Sigmoid colon (tissue), 7 donors: ENCODE data around the gene MYO1A. TPM values are rescaled to one million over a fixed set of nuclear protein-coding genes. Genes with fewer than 3 reads are reported as not detected.

Source experiments
- DNase-seq: peaks from one replicate; pipeline ENCODE4 v3.0.0-alpha.2; 2019
- H3K27ac ChIP-seq, 4 donors: fragments of 200-600 bp; sonication (generic); one replicate each; pipeline ENCODE4 v1.5.1; 2016 to 2019; ENCODE audit warnings: mild to moderate bottlenecking in 1 of 4
- H3K27me3 ChIP-seq, 3 donors: fragments of 200-600 bp; sonication (generic); one replicate each; pipeline ENCODE4 v1.5.1; 2019; ENCODE audit warnings: mild to moderate bottlenecking in 1 of 3
- H3K36me3 ChIP-seq, 4 donors: fragments of 200-600 bp; sonication (generic); one replicate each; pipeline ENCODE4 v1.5.1; 2016 to 2019
- H3K4me1 ChIP-seq, 4 donors: fragments of 200-600 bp; sonication (generic); one replicate each; pipeline ENCODE4 v1.5.1; 2017 to 2019
- H3K4me3 ChIP-seq, 4 donors: fragments of 200-600 bp; sonication (generic); one replicate each; pipeline ENCODE4 v1.5.1; 2017 to 2019; ENCODE audit warnings: mild to moderate bottlenecking in 2 of 4, moderate library complexity in 1 of 4
- H3K9me3 ChIP-seq, 4 donors: fragments of 200-600 bp in 3 of 4; sonication (generic) in 3 of 4; one replicate each; pipeline versions ENCODE4 v1.5.1 to v1.6.1; 2013 to 2019
- EP300 ChIP-seq, 4 donors: sonication (generic); formaldehyde crosslinking; IDR thresholded peaks; one replicate each; pipeline ENCODE4 v1.6.1; 2017; ENCODE audit warnings: antibody characterized with exemption in 4 of 4
- POLR2A ChIP-seq, 2 donors: fragments of 450-650 bp; IDR thresholded peaks; one replicate each; pipeline ENCODE4 v1.6.1; 2016; ENCODE audit warnings: antibody characterized with exemption in 2 of 2, mild to moderate bottlenecking in 2 of 2, moderate library complexity in 2 of 2
- POLR2AphosphoS5 ChIP-seq, 4 donors: sonication (generic); formaldehyde crosslinking; IDR thresholded peaks; one replicate each; pipeline ENCODE4 v1.6.1; 2017; ENCODE audit warnings: antibody characterized with exemption in 4 of 4
- WGBS, 2 donors: extraction: QIAGEN DNeasy Blood & Tissue Kit; methylation state at CpG; one replicate each; pipeline ENCODE4 v1.1.7; 2013; 5-methylcytosine and 5-hydroxymethylcytosine counted together
- intact Hi-C: fragments of 100-400 bp; cut with DNase I; formaldehyde crosslinking; loops from one replicate; pipeline ENCODE4 v1.15.1; 2023
- polyA plus RNA-seq, 3 donors: library from polyadenylated mRNA; stranded (reverse); fragments of 200-250 nt; gene quantifications; one replicate each; pipeline ENCODE4 v1.2.3, GENCODE V29; 2013
- total RNA-seq, 4 donors: library from RNA; depleted of rRNA; stranded (reverse); fragments of >200 nt; gene quantifications; one replicate each; pipeline ENCODE4 v1.1.0, GENCODE V29; 2016
- TF ChIP-seq, protein P1 (sequence below), 4 experiments: fragments of 450-650 bp in 3 of 4; fragments of 200-600 bp in 1 of 4; IDR thresholded peaks; one replicate each; pipeline ENCODE4 v1.5.1; 2016 to 2019; ENCODE audit warnings: antibody characterized with exemption in 4 of 4, mild to moderate bottlenecking in 3 of 4, moderate library complexity in 2 of 4
- donor health status: healthy with polysubstance abuse.
- donor health status: Bipolar disorder and iron deficiency.
- donor health status: healthy.

Gene MYO1A
- total and polyA plus RNA-seq, 7 donors, result 0.71 to 112 (median 7.2) TPM

DNA sequence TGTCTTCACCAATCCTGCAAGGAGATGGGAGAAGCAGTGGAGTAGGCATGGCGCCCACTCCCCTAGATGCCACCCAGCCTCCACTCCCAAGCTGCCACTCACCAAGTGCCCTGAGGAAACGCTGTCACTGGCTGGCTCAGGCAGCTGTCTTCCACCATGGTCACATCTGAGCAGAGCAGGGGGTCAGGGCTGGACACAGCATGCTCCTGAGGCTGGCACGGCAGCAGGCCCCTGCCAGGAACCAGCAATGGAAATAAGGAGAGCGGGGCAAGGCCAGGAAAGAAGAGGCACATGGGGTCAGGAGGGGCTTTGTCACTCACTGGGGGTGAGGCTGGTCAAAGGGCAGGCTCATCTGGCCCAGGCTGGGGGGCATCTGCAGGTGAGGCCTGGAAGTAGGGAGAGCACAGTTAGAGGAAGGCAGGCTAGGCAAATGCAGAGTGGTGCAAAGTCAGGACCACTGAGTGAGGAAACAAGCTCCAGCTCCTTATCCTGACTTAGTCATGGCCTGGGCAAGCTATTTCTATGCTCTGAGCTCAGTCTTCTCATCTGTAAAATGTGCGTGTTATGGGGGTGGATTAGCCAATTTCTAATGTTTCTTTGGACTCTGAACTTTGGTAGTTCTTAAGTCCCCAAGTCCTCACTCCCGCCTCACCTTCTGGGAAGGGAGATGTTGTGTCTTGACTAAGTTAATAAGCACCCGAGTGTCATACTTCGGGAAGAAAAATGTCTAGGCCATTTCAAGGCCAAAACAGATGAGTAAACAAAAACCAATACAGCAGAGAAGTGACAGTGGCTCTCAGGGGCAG lies 47.0 kb upstream of the MYO1A start:
- DNase-seq, result no peak
- H3K27ac ChIP-seq, result peak overlapping the region in 2 of 4 donors; percentile 25 to 39
- intact Hi-C loops, result no loop called here

DNA sequence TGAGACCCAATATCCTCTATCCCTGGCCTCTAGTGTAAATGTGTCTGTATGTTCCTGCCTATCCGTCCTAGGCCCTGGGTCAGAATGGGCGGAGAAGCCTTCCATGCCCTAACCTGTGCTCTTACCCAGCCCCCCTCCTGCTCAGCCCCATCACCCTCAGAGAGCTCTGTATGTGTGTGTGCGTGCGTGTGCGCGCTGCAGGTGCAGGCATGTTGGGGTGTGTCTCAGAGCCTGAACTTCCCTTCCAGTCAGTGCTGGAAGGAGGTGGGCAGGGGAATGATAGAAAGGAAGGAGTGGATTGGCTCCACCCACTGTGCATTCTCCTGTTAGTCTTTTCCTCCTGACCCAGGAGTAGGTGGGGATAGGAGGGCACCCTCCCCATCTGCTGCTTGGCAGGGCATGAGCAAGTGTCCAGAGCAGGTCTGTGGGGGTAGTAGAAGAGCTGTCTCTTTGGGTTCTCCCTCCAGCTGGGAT lies 46.2 kb upstream of the MYO1A start:
- no peaks in the 10 kb centered on the region for H3K27me3 ChIP-seq
- H3K4me3 ChIP-seq, result no peak overlapping the region
- intact Hi-C loops, result no loop called here
- no peaks in the 10 kb centered on the region for H3K9me3 ChIP-seq
- peak overlapping the region; percentile 1 to 97 (median 32) for H3K27ac ChIP-seq
- DNase-seq, result no peak
- peaks cover 47 to 91% (median 58%) of the 10 kb centered on the region in 4 donors for H3K36me3 ChIP-seq
- WGBS, 2 donors, result 51 to 83% methylated on average over 6 of the region's 6 CpGs
- peaks cover 0 to 48% (median 40%) of the 10 kb centered on the region in 4 donors for H3K4me1 ChIP-seq
- no peak for TF ChIP-seq EP300 (IDR thresholded peaks at IDR 0.05)
- TF ChIP-seq POLR2AphosphoS5 (IDR thresholded peaks at IDR 0.05), result peak in 1 of 4 donors; percentile 13

More for the DNA sequence above, 47.0 kb upstream of the MYO1A start:
- H3K27me3 ChIP-seq, result no peaks in the 10 kb centered on the region
- no peaks in the 10 kb centered on the region for H3K9me3 ChIP-seq
- peaks cover 0 to 40% (median 32%) of the 10 kb centered on the region in 4 donors for H3K4me1 ChIP-seq
- peaks cover 39 to 91% (median 52%) of the 10 kb centered on the region in 4 donors for H3K36me3 ChIP-seq
- 83 to 88% methylated on average over 8 of the region's 8 CpGs for WGBS, 2 donors
- H3K4me3 ChIP-seq, result no peak overlapping the region
- no peak for TF ChIP-seq EP300 (IDR thresholded peaks at IDR 0.05)
- no peak for TF ChIP-seq POLR2AphosphoS5 (IDR thresholded peaks at IDR 0.05)
- TF ChIP-seq, protein P1, sequence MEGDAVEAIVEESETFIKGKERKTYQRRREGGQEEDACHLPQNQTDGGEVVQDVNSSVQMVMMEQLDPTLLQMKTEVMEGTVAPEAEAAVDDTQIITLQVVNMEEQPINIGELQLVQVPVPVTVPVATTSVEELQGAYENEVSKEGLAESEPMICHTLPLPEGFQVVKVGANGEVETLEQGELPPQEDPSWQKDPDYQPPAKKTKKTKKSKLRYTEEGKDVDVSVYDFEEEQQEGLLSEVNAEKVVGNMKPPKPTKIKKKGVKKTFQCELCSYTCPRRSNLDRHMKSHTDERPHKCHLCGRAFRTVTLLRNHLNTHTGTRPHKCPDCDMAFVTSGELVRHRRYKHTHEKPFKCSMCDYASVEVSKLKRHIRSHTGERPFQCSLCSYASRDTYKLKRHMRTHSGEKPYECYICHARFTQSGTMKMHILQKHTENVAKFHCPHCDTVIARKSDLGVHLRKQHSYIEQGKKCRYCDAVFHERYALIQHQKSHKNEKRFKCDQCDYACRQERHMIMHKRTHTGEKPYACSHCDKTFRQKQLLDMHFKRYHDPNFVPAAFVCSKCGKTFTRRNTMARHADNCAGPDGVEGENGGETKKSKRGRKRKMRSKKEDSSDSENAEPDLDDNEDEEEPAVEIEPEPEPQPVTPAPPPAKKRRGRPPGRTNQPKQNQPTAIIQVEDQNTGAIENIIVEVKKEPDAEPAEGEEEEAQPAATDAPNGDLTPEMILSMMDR (IDR thresholded peaks at IDR 0.05), result no peak
- no peak for TF ChIP-seq POLR2A (IDR thresholded peaks at IDR 0.05)

DNA sequence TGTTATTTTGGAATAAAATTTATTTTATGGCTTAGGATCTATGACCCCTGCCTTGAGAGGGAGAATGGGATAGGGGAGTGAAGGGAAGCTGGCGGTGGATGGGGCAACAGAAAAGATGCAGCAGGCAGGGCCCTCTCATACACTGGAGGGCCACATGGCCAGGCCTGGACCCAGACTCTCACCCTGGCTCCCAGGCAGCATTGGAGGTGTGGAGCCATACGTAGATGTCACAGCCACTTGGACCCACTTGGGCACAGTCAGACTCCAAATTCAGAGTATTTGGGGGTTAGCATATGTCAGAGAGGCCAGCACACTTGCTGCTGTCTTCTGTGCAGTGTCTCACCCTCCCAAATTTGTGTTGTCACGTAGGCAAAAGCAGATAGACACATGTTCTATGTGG lies 45.5 kb upstream of the MYO1A start:
- Histone ChIP-seq H3K27me3 (no peaks in the 10 kb centered on the region), H3K9me3 (no peaks in the 10 kb centered on the region), H3K4me1 (peaks cover 0 to 55% (median 47%) of the 10 kb centered on the region in 4 donors), H3K36me3 (peaks cover 47 to 88% (median 59%) of the 10 kb centered on the region in 4 donors), H3K4me3 (no peak overlapping the region), H3K27ac (peak overlapping the region in 3 of 4 donors; percentile 97 to 99 (median 99))
- 83 to 94% methylated on average over 3 of the region's 3 CpGs for WGBS, 2 donors
- no peak for DNase-seq
- intact Hi-C loops, result no loop called here
- TF ChIP-seq POLR2A (IDR thresholded peaks at IDR 0.05) (no peak), EP300 (IDR thresholded peaks at IDR 0.05) (no peak), POLR2AphosphoS5 (IDR thresholded peaks at IDR 0.05) (no peak)
- TF ChIP-seq, protein P1 (IDR thresholded peaks at IDR 0.05), result no peak

DNA sequence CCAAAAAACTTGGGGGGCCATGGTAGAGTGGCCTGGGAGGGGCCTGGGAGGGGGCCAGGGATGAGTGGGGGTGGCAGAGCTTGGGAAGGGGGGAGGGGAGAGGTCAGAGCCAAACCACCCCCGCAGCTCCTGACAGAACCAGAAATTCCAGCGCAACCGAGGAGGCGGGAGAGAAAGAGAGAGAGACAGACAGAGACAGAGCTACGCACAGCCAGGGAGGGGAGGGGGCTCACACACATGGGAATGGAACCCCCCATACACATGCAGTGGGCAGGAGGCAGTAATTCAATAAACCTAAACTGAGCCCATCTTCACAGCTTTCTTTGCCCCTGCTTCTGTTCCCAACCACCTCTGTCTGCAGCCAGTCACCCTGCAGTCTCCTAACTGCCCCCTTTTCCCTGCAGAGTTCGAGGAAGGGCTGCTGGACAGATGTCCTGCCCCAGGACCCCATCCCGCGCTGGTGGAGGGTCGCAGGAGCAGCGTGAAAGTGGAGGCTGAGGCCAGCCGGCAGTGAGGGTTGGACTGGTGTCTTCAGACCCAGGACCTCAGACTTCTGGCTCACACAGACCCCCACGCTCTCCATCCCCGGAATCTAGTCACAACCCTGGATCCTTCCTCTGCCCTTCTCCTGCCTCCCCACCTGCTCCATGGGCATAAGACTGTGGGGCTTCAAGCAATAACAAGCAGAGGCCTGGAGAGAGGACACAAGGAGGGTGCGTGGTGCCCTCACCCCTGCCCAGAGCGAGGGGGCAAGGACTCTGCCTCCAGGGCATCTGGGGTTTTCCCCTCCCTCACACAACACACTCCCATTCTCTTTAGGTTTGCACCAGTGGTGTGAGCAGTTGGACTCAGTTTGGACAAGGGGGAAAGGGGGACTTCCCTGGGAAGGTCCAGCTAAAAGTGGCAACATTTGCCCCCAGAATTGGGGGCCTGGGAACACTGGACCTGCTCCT lies 44.6 kb upstream of the MYO1A start:
- TF ChIP-seq, protein P1 (IDR thresholded peaks at IDR 0.05), result no peak
- TF ChIP-seq POLR2AphosphoS5 (IDR thresholded peaks at IDR 0.05), result peak in 2 of 4 donors; percentile 16 to 25
- TF ChIP-seq POLR2A (IDR thresholded peaks at IDR 0.05), result no peak
- TF ChIP-seq EP300 (IDR thresholded peaks at IDR 0.05), result no peak
- H3K4me1 ChIP-seq, result peaks cover 0 to 57% (median 51%) of the 10 kb centered on the region in 4 donors
- no peak for DNase-seq
- no peaks in the 10 kb centered on the region for H3K9me3 ChIP-seq
- H3K27me3 ChIP-seq, result no peaks in the 10 kb centered on the region
- intact Hi-C loops, result no loop called here
- peak overlapping the region; percentile 97 to 100 (median 99) for H3K27ac ChIP-seq
- H3K4me3 ChIP-seq, result peak overlapping the region in 1 of 4 donors; percentile 4
- H3K36me3 ChIP-seq, result peaks cover 41 to 79% (median 52%) of the 10 kb centered on the region in 4 donors
- 61 to 73% methylated on average over 15 of the region's 15 CpGs for WGBS, 2 donors
